Measurements from ENCODE around the gene CRBN. TPM values are rescaled to one million over a fixed set of nuclear protein-coding genes. Genes with fewer than 3 reads are reported as not detected.

The CRBN gene
- polyA plus RNA-seq, 4 donors: 26.6 to 49.4 (median 33.1) TPM

DNA sequence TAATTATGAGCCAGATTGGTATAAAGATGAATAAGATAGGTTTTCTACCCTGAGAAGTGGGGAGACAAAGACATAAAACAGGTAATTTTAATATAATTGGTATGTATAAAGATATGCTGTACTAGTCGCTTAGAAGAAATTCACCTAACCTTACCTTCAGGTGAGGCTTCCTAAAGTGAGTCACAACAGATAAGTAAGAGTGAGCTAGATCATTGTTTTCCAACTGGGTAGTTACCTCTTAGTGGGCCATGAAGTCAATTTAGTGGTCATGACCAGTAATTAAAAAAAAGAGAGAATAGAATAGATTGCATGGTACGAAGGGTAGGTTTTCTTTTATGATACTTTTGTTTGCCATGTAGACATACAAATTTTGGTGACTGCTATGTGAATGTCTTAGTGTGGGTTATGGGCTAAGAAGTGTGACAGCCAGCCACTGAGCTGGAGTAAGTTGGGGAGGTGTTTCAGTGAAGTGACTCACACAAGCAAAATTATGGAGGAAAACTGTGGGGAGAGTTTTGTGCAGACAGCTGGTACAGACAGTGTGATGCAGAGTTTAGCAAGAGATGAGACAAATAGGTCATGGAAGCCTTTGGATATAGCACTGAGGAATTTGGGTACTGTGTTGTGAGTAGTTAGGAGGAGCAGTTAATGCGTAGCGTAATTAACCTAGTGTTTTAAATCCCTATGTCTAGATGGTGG, 44.6 kb downstream of the CRBN start:
- DNase-seq (no peak), FAIRE-seq (no peak)
- Histone ChIP-seq H3K36me3 (ENCODE audit: control insufficient read depth in 3 of 3, insufficient read depth in 2 of 3, low read depth in 1 of 3, low read length in 3 of 3) (peaks cover 2 to 14% (median 13%) of the 10 kb centered on the region in 3 donors), H3K4me1 (ENCODE audit: control insufficient read depth in 3 of 3, insufficient read depth in 2 of 3, low read depth in 1 of 3, low read length in 2 of 3) (no peaks in the 10 kb centered on the region), H3K4me3 (ENCODE audit: low read depth in 1 of 3, low read length in 3 of 3) (no peak overlapping the region), H3K27me3 (ENCODE audit: control insufficient read depth in 3 of 3, insufficient read depth in 3 of 3, low read length in 3 of 3) (no peaks in the 10 kb centered on the region), H3K27ac (ENCODE audit: low read depth in 1 of 3, low read length in 2 of 3) (no peak overlapping the region), H3K9me3 (ENCODE audit: control insufficient read depth in 2 of 2, insufficient read depth in 1 of 2, low read depth in 1 of 2, low read length in 1 of 2) (peaks cover 0 to 3% of the 10 kb centered on the region in 2 donors)
- 91 to 95% (median 95%) methylated on average over 4 of the region's 4 CpGs for WGBS, 3 donors

DNA sequence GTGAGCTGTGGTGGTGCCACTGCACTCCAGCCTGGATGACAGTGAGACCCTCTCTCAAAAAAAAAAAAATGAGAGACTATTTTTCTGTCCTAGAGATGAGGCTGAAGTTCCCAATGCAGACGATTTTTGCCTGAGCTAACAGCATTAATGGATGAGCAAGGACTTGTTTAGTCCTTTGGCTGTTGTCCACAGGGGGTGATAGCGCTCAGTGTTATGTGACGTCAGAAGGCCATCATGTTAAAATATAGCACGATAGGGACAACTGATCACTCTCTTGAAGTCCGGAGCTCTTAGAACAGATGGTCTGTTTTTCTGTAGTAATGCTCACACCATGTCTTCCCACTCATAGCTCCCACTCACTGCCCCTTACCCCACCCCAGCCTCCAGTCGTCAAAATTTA, 46.0 kb downstream of the CRBN start:
- Histone ChIP-seq H3K4me1 (ENCODE audit: control insufficient read depth in 3 of 3, insufficient read depth in 2 of 3, low read depth in 1 of 3, low read length in 2 of 3) (no peaks in the 10 kb centered on the region), H3K36me3 (ENCODE audit: control insufficient read depth in 3 of 3, insufficient read depth in 2 of 3, low read depth in 1 of 3, low read length in 3 of 3) (peaks cover 5 to 16% (median 9%) of the 10 kb centered on the region in 3 donors), H3K9me3 (ENCODE audit: control insufficient read depth in 2 of 2, insufficient read depth in 1 of 2, low read depth in 1 of 2, low read length in 1 of 2) (peaks cover 0 to 3% of the 10 kb centered on the region in 2 donors), H3K27ac (ENCODE audit: low read depth in 1 of 3, low read length in 2 of 3) (no peak overlapping the region), H3K4me3 (ENCODE audit: low read depth in 1 of 3, low read length in 3 of 3) (no peak overlapping the region), H3K27me3 (ENCODE audit: control insufficient read depth in 3 of 3, insufficient read depth in 3 of 3, low read length in 3 of 3) (no peaks in the 10 kb centered on the region)
- WGBS, 3 donors: 81 to 88% (median 87%) methylated on average over 6 of the region's 6 CpGs
- DNase-seq (no peak), FAIRE-seq (no peak)

- no peak for FAIRE-seq
- 72 to 73% (median 72%) methylated on average over 5 of the region's 5 CpGs for WGBS, 3 donors
- DNase-seq: no peak
- Histone ChIP-seq H3K36me3 (ENCODE audit: control insufficient read depth in 3 of 3, insufficient read depth in 2 of 3, low read depth in 1 of 3, low read length in 3 of 3) (peaks cover 5 to 16% (median 9%) of the 10 kb centered on the region in 3 donors), H3K9me3 (ENCODE audit: control insufficient read depth in 2 of 2, insufficient read depth in 1 of 2, low read depth in 1 of 2, low read length in 1 of 2) (peaks cover 0 to 7% of the 10 kb centered on the region in 2 donors), H3K27ac (ENCODE audit: low read depth in 1 of 3, low read length in 2 of 3) (no peak overlapping the region), H3K27me3 (ENCODE audit: control insufficient read depth in 3 of 3, insufficient read depth in 3 of 3, low read length in 3 of 3) (no peaks in the 10 kb centered on the region), H3K4me1 (ENCODE audit: control insufficient read depth in 3 of 3, insufficient read depth in 2 of 3, low read depth in 1 of 3, low read length in 2 of 3) (peaks cover 0 to 5% (median 0%) of the 10 kb centered on the region in 3 donors), H3K4me3 (ENCODE audit: low read depth in 1 of 3, low read length in 3 of 3) (no peak overlapping the region)
Measured at GRCh38 chr3:3129579-3129978, 49.9 kb downstream of the CRBN start.

- 10 to 25% (median 11%) methylated on average over 20 of the region's 20 CpGs for WGBS, 3 donors
- DNase-seq: peak in 1 of 2 donors; percentile 11
Measured at GRCh38 chr3:3127432-3128010, 52.0 kb downstream of the CRBN start.

GRCh38 chr3:3126477-3127431, 52.7 kb downstream of the CRBN start, which contains the start of gene TRNT1:
Gene TRNT1, plus strand, starts transcription at chr3:3126940. Its CDS starts 2,101 bp downstream, at chr3:3129041.
- DNase-seq: peak; percentile 94 to 98
- H3K36me3 ChIP-seq (ENCODE audit: control insufficient read depth in 3 of 3, insufficient read depth in 2 of 3, low read depth in 1 of 3, low read length in 3 of 3): peaks cover 5 to 13% (median 9%) of the 10 kb centered on the region in 3 donors
- no peak for FAIRE-seq
- H3K4me3 ChIP-seq (ENCODE audit: low read depth in 1 of 3, low read length in 3 of 3): peak within 1 kb of the TSS; percentile 81 to 94 (median 86)
- peak within 1 kb of the TSS; percentile 93 to 100 (median 95) for H3K27ac ChIP-seq (ENCODE audit: low read depth in 1 of 3, low read length in 2 of 3)
- WGBS, 3 donors: 0 to 1% (median 0%) methylated on average over 80 to 100 of the region's 100 CpGs
- peaks cover 0 to 7% of the 10 kb centered on the region in 2 donors for H3K9me3 ChIP-seq (ENCODE audit: control insufficient read depth in 2 of 2, insufficient read depth in 1 of 2, low read depth in 1 of 2, low read length in 1 of 2)
- H3K27me3 ChIP-seq (ENCODE audit: control insufficient read depth in 3 of 3, insufficient read depth in 3 of 3, low read length in 3 of 3): no peaks in the 10 kb centered on the region
- H3K4me1 ChIP-seq (ENCODE audit: control insufficient read depth in 3 of 3, insufficient read depth in 2 of 3, low read depth in 1 of 3, low read length in 2 of 3): peaks cover 0 to 5% (median 0%) of the 10 kb centered on the region in 3 donors

More at GRCh38 chr3:3127432-3128010, 52.0 kb downstream of the CRBN start:
- peak overlapping the region; percentile 87 to 100 (median 95) for H3K27ac ChIP-seq (ENCODE audit: low read depth in 1 of 3, low read length in 2 of 3)
- FAIRE-seq: no peak
- peaks cover 0 to 5% (median 0%) of the 10 kb centered on the region in 3 donors for H3K4me1 ChIP-seq (ENCODE audit: control insufficient read depth in 3 of 3, insufficient read depth in 2 of 3, low read depth in 1 of 3, low read length in 2 of 3)
- peaks cover 0 to 7% of the 10 kb centered on the region in 2 donors for H3K9me3 ChIP-seq (ENCODE audit: control insufficient read depth in 2 of 2, insufficient read depth in 1 of 2, low read depth in 1 of 2, low read length in 1 of 2)
- peak overlapping the region; percentile 81 to 94 (median 86) for H3K4me3 ChIP-seq (ENCODE audit: low read depth in 1 of 3, low read length in 3 of 3)
- H3K36me3 ChIP-seq (ENCODE audit: control insufficient read depth in 3 of 3, insufficient read depth in 2 of 3, low read depth in 1 of 3, low read length in 3 of 3): peaks cover 5 to 13% (median 9%) of the 10 kb centered on the region in 3 donors
- H3K27me3 ChIP-seq (ENCODE audit: control insufficient read depth in 3 of 3, insufficient read depth in 3 of 3, low read length in 3 of 3): no peaks in the 10 kb centered on the region

DNA sequence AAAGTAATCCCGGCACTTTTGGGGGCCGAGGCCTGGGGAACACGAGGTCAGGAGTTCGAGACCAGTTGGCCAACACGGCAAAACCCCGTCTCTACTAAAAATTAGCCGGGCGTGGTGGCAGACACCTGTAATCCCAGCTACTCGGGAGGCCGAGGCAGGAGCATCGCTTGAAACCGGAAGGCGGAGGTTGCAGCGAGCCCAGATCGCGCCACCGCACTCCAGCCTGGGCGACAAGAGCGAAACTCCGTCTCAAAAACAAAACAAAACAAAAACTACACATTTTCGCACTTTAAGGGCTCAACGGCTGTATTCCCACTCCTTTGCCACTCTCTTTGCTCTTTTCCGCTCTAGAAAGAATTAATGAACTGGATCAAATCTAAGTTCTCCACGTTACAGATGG, 53.5 kb downstream of the CRBN start:
- Histone ChIP-seq H3K9me3 (ENCODE audit: control insufficient read depth in 2 of 2, insufficient read depth in 1 of 2, low read depth in 1 of 2, low read length in 1 of 2) (peaks cover 0 to 7% of the 10 kb centered on the region in 2 donors), H3K36me3 (ENCODE audit: control insufficient read depth in 3 of 3, insufficient read depth in 2 of 3, low read depth in 1 of 3, low read length in 3 of 3) (peaks cover 4 to 13% (median 9%) of the 10 kb centered on the region in 3 donors), H3K4me1 (ENCODE audit: control insufficient read depth in 3 of 3, insufficient read depth in 2 of 3, low read depth in 1 of 3, low read length in 2 of 3) (peaks cover 0 to 5% (median 0%) of the 10 kb centered on the region in 3 donors), H3K27me3 (ENCODE audit: control insufficient read depth in 3 of 3, insufficient read depth in 3 of 3, low read length in 3 of 3) (no peaks in the 10 kb centered on the region), H3K4me3 (ENCODE audit: low read depth in 1 of 3, low read length in 3 of 3) (peak overlapping the region; percentile 76 to 94 (median 86)), H3K27ac (ENCODE audit: low read depth in 1 of 3, low read length in 2 of 3) (peak overlapping the region; percentile 93 to 100 (median 95))
- WGBS, 3 donors: 86 to 91% (median 90%) methylated on average over 24 of the region's 24 CpGs
- DNase-seq: no peak
- FAIRE-seq: no peak

DNA sequence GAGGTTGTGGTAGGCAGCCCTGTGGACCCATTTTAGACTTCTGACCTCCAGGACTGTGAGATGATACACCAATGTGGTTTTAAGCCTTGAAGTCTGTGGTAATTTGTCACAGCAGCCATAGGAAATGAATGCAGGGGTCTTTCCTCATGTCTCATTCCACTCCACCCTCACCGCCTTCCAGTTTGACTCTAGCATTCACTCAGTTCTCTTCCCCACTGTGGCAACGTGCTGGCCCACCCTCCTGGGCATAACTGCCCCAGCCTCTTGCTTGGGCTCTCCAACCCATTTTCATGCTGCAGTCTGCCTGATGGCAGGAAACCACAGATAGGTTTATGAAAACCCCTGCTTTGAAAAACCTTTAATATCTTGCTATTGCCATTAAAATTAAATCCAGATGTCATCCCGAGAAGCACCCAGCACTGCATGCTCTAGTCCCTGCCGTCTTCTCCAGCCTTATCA, 60.1 kb downstream of the CRBN start:
- Histone ChIP-seq H3K9me3 (ENCODE audit: control insufficient read depth in 2 of 2, insufficient read depth in 1 of 2, low read depth in 1 of 2, low read length in 1 of 2) (no peaks in the 10 kb centered on the region), H3K36me3 (ENCODE audit: control insufficient read depth in 3 of 3, insufficient read depth in 2 of 3, low read depth in 1 of 3, low read length in 3 of 3) (no peaks in the 10 kb centered on the region), H3K4me3 (ENCODE audit: low read depth in 1 of 3, low read length in 3 of 3) (no peak overlapping the region), H3K4me1 (ENCODE audit: control insufficient read depth in 3 of 3, insufficient read depth in 2 of 3, low read depth in 1 of 3, low read length in 2 of 3) (no peaks in the 10 kb centered on the region), H3K27ac (ENCODE audit: low read depth in 1 of 3, low read length in 2 of 3) (no peak overlapping the region), H3K27me3 (ENCODE audit: control insufficient read depth in 3 of 3, insufficient read depth in 3 of 3, low read length in 3 of 3) (peaks cover 0 to 3% (median 0%) of the 10 kb centered on the region in 3 donors)
- WGBS, 3 donors: 64 to 73% (median 64%) methylated on average over 4 of the region's 4 CpGs
- no peak for FAIRE-seq
- DNase-seq: no peak

DNA sequence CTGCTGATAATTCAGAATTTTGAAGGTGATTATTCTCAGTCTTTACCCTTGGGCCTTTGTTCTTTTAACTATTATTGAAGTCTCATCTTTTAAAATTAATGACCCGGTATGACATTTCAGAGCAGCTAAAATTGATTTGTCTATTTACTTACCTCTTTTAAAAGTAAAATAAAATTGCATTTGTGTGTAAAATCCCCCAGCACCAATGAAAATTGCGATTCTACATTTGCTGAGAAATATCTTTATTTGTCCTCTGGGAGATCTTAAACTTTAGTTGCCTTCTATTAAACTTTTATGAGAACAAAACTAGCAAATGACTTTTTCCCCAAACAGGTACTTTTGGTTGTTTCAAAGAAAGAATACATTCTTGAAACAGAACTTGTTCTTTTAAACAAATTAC, 61.8 kb downstream of the CRBN start:
- no peaks in the 10 kb centered on the region for H3K4me1 ChIP-seq (ENCODE audit: control insufficient read depth in 3 of 3, insufficient read depth in 2 of 3, low read depth in 1 of 3, low read length in 2 of 3)
- H3K27ac ChIP-seq (ENCODE audit: low read depth in 1 of 3, low read length in 2 of 3): no peak overlapping the region
- 77 to 89% (median 83%) methylated on average over 2 of the region's 2 CpGs for WGBS, 3 donors
- no peaks in the 10 kb centered on the region for H3K9me3 ChIP-seq (ENCODE audit: control insufficient read depth in 2 of 2, insufficient read depth in 1 of 2, low read depth in 1 of 2, low read length in 1 of 2)
- H3K27me3 ChIP-seq (ENCODE audit: control insufficient read depth in 3 of 3, insufficient read depth in 3 of 3, low read length in 3 of 3): peaks cover 0 to 3% (median 0%) of the 10 kb centered on the region in 3 donors
- no peak overlapping the region for H3K4me3 ChIP-seq (ENCODE audit: low read depth in 1 of 3, low read length in 3 of 3)
- FAIRE-seq: no peak
- H3K36me3 ChIP-seq (ENCODE audit: control insufficient read depth in 3 of 3, insufficient read depth in 2 of 3, low read depth in 1 of 3, low read length in 3 of 3): no peaks in the 10 kb centered on the region
- no peak for DNase-seq
